ENCODE measurements around the gene LRP5. TPM values are rescaled to one million over a fixed set of nuclear protein-coding genes. Genes with fewer than 3 reads are reported as not detected.

The LRP5 gene
- total and polyA plus RNA-seq, 8 donors, result 11.8 to 152 (median 44.2) TPM

- H3K27ac ChIP-seq, result peak overlapping the region in 3 of 5 donors; percentile 49 to 76 (median 68)
- no peaks in the 10 kb centered on the region for H3K36me3 ChIP-seq
- H3K4me3 ChIP-seq, result no peak overlapping the region
- TF ChIP-seq POLR2A (IDR thresholded peaks at IDR 0.05) (no peak), CTCF (IDR thresholded peaks at IDR 0.05) (no peak)
- peaks cover 36 to 90% (median 75%) of the 10 kb centered on the region in 4 donors for H3K4me1 ChIP-seq
- no peaks in the 10 kb centered on the region for H3K9me3 ChIP-seq
- WGBS, 5 donors, result 78 to 85% (median 81%) methylated on average over 16 of the region's 16 CpGs
- intact Hi-C loops (cut with DNase I; ENCODE audit: low total_unique reads), result no loop called here
- peak in 1 of 2 donors; percentile 50 for DNase-seq
- H3K27me3 ChIP-seq, result no peaks in the 10 kb centered on the region
Observed at GRCh38 chr11:68340003-68340767, 27.8 kb downstream of the LRP5 start.

GRCh38 chr11:68340784-68341556, 28.6 kb downstream of the LRP5 start:
- intact Hi-C loops (cut with DNase I; ENCODE audit: low total_unique reads), result no loop called here
- Histone ChIP-seq H3K4me1 (peaks cover 38 to 92% (median 72%) of the 10 kb centered on the region in 4 donors), H3K4me3 (no peak overlapping the region), H3K27me3 (no peaks in the 10 kb centered on the region), H3K36me3 (no peaks in the 10 kb centered on the region), H3K9me3 (no peaks in the 10 kb centered on the region), H3K27ac (peak overlapping the region in 4 of 5 donors; percentile 47 to 87 (median 76))
- peak in 1 of 2 donors; percentile 28 for DNase-seq
- TF ChIP-seq POLR2A (IDR thresholded peaks at IDR 0.05) (no peak), POLR2AphosphoS5 (IDR thresholded peaks at IDR 0.05) (no peak), CTCF (IDR thresholded peaks at IDR 0.05) (no peak), EP300 (IDR thresholded peaks at IDR 0.05) (no peak)
- WGBS, 5 donors, result 36 to 63% (median 48%) methylated on average over 15 of the region's 15 CpGs

GRCh38 chr11:68341557-68342458, 29.4 kb downstream of the LRP5 start:
- 53 to 66% (median 57%) methylated on average over 21 of the region's 21 CpGs for WGBS, 5 donors
- Histone ChIP-seq H3K4me1 (peaks cover 46 to 92% (median 76%) of the 10 kb centered on the region in 4 donors), H3K4me3 (no peak overlapping the region), H3K9me3 (no peaks in the 10 kb centered on the region), H3K36me3 (no peaks in the 10 kb centered on the region), H3K27me3 (no peaks in the 10 kb centered on the region), H3K27ac (peak overlapping the region; percentile 20 to 87 (median 76))
- DNase-seq, result peak in 1 of 2 donors; percentile 57
- intact Hi-C loops (cut with DNase I; ENCODE audit: low total_unique reads), result no loop called here
- TF ChIP-seq EP300 (IDR thresholded peaks at IDR 0.05), result no peak
- TF ChIP-seq POLR2A (IDR thresholded peaks at IDR 0.05), result no peak
- no peak for TF ChIP-seq CTCF (IDR thresholded peaks at IDR 0.05)
- no peak for TF ChIP-seq POLR2AphosphoS5 (IDR thresholded peaks at IDR 0.05)
